DMS79 treated with DMSO at 0.1 percent for 48 hours (cell line): Measurements from ENCODE around the gene CFH.
"Not testable (repeated sequence)": the region's sequence is repeated elsewhere in the genome, so short reads cannot be mapped to it uniquely, and the experiment has no call there.

ENCODE experiments used
- DNase-seq: peaks from one replicate; lab custom pipeline; 2025; lab: John Stamatoyannopoulos, UW

The CFH gene

GRCh38 chr1:196667131-196667530 lies 15.3 kb downstream of the CFH start:
- no peak for DNase-seq

- DNase-seq: no peak
These were observed 17.2 kb downstream of the CFH start for GRCh38 chr1:196669051-196669450.

GRCh38 chr1:196669693-196670092 lies 17.9 kb downstream of the CFH start:
- no peak for DNase-seq

- no peak for DNase-seq
These were observed 23.1 kb downstream of the CFH start for GRCh38 chr1:196674908-196675307.

GRCh38 chr1:196677781-196678509 lies 26.1 kb downstream of the CFH start:
- DNase-seq: no peak

GRCh38 chr1:196678510-196678884 lies 26.7 kb downstream of the CFH start:
- no peak for DNase-seq

GRCh38 chr1:196680107-196680506 lies 28.3 kb downstream of the CFH start:
- no peak for DNase-seq

GRCh38 chr1:196684476-196684875 lies 32.6 kb downstream of the CFH start:
- no peak for DNase-seq

- DNase-seq: no peak
These were observed 33.7 kb downstream of the CFH start for GRCh38 chr1:196685506-196685905.

GRCh38 chr1:196689001-196689400 lies 37.2 kb downstream of the CFH start:
- no peak for DNase-seq

GRCh38 chr1:196690582-196690981 lies 38.7 kb downstream of the CFH start:
- DNase-seq: no peak

- no peak for DNase-seq
These were observed 47.1 kb downstream of the CFH start for GRCh38 chr1:196698993-196699392.

- DNase-seq: no peak
These were observed 49.3 kb downstream of the CFH start for GRCh38 chr1:196701144-196701543.

GRCh38 chr1:196709892-196710291 lies 58.0 kb downstream of the CFH start:
- DNase-seq: not testable (repeated sequence)

- no peak for DNase-seq
These were observed 66.0 kb downstream of the CFH start for GRCh38 chr1:196717868-196718267.

GRCh38 chr1:196723325-196724185 lies 71.7 kb downstream of the CFH start:
- no peak for DNase-seq

- DNase-seq: no peak
These were observed 80.7 kb downstream of the CFH start for GRCh38 chr1:196732526-196732925.

- no peak for DNase-seq
These were observed 81.5 kb downstream of the CFH start for GRCh38 chr1:196733091-196733970.

- DNase-seq: no peak
These were observed 82.2 kb downstream of the CFH start for GRCh38 chr1:196734006-196734405.

- DNase-seq: no peak
These were observed 82.6 kb downstream of the CFH start for GRCh38 chr1:196734460-196734859.

- DNase-seq: no peak
These were observed 86.9 kb downstream of the CFH start for GRCh38 chr1:196738730-196739129.

GRCh38 chr1:196743244-196743643 lies 91.4 kb downstream of the CFH start:
- not testable (repeated sequence) for DNase-seq
